B cell (primary cell): ENCODE data around the gene GPC2.

Experiments used
- CTCF ChIP-seq: fragments of 200-600 bp; IDR thresholded peaks from one replicate; pipeline ENCODE4 v1.8.0; 2022; ENCODE audit warnings: antibody characterized with exemption, mild to moderate bottlenecking
- EZH2 ChIP-seq: IDR thresholded peaks from 2 replicates; pipeline ENCODE4 v1.6.1; 2012; ENCODE audit warnings: borderline replicate concordance, low read depth, mild to moderate bottlenecking, moderate library complexity, low read length; ENCODE audit not compliant: insufficient read depth, poor library complexity, severe bottlenecking

GRCh38 chr7:100215895-100216294 is 38.7 kb upstream of the GPC2 start:
- TF ChIP-seq EZH2: no peak
- TF ChIP-seq CTCF: no peak
